ENCODE data around the gene ATP1A1.

ATP1A1 gene

DNA sequence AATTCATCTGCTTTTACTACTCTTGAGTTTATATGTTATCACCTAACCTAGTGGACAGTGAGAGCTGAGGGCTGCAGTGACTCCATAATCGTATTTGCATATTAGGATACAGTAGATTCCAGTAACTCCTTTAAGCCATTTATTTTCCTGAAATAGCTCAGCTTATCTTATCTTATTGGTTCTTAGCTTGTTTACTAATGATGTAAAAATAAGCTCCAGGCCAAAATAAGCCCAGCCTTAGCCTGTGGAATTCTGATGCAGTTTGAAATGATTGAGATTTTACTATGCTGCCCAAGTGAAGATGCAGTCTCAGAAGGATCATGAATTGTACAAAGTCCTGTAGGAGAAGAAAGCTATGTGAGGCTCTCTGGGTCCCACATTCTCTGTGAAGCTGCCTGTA is 18.1 kb downstream of the ATP1A1 start:
- DNase-seq (ENCODE audit: low spot score) = no peak

- no peak for DNase-seq (ENCODE audit: low spot score)
Measured at GRCh38 chr1:116392717-116393404, 19.8 kb downstream of the ATP1A1 start.

DNA sequence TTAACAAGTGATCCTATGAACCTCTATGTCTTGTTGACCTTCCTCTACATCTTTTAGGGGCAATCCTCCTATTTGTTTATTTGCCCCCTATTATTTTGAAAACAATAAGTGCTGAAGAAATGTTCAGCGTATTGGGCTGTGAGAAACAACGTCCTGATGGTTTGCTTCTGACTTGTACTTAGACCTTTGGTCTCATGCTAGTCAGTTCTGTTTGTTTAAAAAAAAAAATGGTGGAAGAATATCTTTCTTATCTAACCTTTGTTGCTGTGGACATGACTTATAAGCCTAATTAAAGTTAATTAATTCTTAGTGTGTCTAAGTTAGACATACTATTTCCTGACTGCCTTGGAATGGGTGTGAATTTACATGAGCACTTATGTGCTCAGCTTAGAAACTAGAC is 20.7 kb downstream of the ATP1A1 start:
- no peak for DNase-seq (ENCODE audit: low spot score)

GRCh38 chr1:116394270-116394669 is 21.2 kb downstream of the ATP1A1 start:
- no peak for DNase-seq (ENCODE audit: low spot score)

GRCh38 chr1:116396769-116397168 is 23.7 kb downstream of the ATP1A1 start:
- no peak for DNase-seq (ENCODE audit: low spot score)

GRCh38 chr1:116397728-116398127 is 24.7 kb downstream of the ATP1A1 start:
- no peak for DNase-seq (ENCODE audit: low spot score)

GRCh38 chr1:116400780-116401179 is 27.7 kb downstream of the ATP1A1 start:
- DNase-seq (ENCODE audit: low spot score) = no peak

DNA sequence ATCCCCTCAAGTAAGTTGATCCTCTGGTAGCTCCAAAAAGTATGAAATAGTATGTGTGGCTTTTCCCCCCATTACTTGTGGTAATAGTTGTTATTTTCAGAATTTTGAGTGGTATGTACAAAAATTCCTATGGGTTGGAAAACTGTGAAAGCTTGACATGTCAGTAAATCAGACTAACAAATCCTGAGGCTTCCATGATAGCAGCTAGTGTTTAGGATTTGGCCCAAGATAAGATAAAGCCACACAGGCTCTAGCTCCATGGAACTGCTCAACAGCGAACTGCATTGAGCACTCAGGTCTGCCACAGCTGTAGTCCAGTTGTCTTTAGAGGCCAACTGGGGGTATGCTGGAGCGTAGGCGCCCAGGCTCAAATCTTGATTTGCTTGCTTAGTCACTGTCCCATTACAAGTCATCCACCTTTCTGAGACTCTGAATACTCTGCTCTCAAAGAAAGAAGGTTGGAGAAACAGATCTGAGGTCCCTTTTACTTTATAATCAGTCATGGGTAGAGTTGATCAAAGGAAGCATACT is 28.7 kb downstream of the ATP1A1 start:
- no peak for DNase-seq (ENCODE audit: low spot score)

DNA sequence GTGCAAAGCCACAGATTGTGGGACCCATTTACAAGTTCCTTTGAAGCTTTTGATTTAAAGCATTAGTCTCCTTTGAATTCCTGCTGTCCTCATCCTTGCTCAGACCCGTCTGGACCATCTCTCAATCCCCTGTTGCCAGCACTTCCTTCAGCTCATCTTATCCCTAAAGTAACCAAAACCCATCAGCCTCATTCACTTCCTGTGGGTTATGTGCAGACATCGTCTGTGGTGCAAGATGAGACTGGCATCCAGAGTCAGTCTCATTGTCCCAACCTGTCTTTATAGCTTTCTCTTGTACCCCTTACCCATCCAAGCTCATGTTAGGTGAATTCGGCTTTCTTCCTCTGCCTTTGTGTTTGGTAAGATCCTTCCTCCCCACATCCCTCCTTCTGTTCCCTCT is 29.3 kb downstream of the ATP1A1 start:
- no peak for DNase-seq (ENCODE audit: low spot score)

DNA sequence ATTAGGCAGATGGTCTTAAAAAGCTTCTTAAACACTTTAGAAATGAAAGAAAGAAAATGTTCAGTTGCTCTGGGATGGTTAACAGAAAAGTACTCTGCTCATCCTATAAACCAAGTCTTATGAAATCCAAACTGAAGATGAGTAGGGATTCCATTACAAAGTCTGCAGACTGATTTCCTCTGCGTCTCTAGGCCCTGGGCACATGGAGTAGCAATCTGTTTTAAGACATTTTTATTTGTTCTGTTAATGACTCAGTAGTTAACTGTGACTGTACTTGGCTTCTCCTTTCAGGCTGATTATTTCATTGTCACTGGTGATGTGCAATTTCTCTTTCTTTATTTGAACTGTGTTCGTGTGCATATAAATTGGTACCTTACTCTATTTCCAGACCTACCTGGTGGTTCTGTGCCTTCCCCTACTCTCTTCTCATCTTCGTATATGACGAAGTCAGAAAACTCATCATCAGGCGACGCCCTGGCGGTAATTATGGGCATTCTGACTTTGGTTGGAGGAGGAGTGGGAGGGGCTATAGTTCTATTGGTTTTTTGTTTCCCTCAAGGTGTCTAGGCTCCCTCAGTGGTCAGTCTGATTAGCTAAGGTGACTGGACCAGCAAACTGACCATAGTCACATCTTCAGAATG is 30.6 kb downstream of the ATP1A1 start:
- DNase-seq (ENCODE audit: low spot score) = no peak

DNA sequence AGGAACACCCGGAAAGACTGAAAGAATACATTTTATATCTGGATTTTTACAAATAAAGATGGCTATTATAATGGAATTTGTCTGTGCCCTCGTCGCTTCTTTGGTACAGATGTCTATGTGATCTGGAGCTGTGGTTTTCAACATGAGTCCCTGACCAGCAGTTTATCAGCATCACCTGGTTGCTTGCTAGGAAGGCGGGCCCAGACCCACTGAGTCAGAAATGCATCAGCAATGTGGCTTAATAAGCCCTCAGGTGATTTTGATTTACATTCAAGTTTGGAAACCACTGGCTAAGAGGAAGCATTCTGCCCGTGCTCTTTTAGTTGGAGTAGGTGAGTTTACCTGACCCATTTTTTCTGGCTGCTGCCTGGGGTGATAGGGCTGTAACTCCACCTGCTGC is 31.7 kb downstream of the ATP1A1 start:
- DNase-seq (ENCODE audit: low spot score) = peak; percentile 36

- peak; percentile 52 for DNase-seq (ENCODE audit: low spot score)
Measured at GRCh38 chr1:116405241-116406135, 32.4 kb downstream of the ATP1A1 start.

DNA sequence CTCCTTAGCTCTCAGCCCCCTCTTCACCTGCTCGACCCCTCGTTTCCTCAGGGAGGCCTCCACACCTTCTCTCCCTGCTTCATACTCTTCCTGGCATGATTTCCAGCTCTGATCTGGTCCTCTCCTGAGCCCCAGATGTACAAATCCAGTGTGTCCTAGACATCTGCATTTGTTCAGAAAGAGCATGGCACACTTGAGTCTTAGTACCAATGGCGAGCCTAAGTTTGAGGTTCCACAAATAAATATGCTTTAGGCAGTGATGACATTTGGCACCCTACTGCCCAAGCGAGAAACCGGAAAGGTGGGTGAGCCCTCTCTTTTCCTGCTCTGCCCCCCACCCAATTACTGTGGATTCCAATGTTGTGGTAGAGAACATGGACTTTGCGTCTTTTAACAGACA is 34.0 kb downstream of the ATP1A1 start:
- no peak for DNase-seq (ENCODE audit: low spot score)

- DNase-seq (ENCODE audit: low spot score) = no peak
Measured at GRCh38 chr1:116408193-116408592, 35.1 kb downstream of the ATP1A1 start.

DNA sequence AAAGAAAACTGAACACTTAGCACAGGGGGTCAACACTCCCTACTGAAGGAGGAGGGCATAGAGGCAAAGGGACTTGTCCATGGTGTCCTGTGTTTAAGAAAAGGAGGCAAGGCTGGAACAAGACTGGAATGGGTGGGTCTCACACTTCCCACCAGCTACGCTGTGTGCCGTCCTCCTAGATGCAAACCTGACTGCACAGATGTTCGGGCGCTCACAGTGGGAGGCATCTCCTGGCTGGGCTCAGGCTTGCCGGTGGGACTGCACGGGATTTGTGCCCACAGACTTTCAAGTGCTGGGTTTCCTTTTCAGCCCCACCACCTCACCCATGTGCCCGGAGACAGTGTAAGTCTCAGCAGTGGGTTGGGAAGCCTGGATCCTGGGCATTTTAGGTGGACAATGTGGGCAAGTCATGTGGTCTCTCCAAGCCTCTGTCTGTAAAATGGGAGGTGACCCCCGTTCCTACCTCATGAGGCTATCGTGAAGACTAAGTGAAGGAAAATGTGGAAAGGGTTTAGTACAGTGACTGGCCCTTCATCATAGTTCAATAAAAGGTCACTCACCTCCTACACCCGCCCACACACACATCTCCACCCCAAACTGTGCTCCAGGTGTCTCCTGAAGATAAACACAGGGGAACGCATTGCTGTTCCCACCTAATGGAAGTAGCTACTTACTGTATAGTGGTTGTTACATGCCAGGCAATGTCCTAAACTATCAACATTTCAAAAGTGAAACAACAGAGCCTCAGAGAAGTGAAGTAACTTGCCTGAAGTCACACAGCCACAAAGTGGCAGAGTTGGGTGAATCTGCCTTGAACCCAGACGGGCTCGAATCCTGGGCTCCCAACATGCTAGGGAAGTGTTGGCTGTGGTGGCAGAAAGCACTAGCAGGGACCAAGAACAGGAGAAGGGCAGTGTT is 36.0 kb downstream of the ATP1A1 start:
- DNase-seq (ENCODE audit: low spot score) = no peak

- DNase-seq (ENCODE audit: low spot score) = no peak
Measured at GRCh38 chr1:116409751-116410191, 36.7 kb downstream of the ATP1A1 start.

DNA sequence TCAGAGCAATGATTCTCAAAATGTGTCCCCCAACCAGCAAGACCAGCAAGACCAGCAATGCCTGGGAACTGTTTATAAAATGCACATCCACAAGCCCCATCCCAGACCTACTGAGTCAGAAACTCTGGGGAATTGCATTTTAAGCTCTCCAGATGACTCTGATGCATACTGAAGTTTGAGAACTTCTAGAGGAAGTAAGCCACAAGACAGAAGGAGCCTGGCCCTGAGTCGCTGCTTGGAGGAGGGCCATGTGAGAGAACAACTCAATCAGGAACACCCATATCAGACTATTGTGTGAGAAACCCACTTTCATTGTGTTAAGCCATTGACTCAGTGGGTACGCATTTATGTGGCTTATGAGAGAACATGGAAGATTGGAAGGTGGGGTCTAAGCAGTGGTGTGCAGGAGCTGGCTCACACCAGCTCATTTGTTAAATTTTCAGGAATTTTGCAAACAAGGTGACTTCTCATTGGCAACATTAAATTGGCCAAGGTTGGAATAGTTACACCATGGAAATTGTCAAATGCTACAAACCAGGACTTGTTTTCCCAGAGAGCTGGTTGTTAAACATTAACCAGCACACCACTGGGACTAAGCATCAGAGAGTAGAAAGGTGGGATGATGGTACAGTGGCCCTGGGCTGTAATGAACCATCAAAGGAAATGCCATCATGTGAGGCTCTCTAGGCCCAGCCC is 38.9 kb downstream of the ATP1A1 start:
- DNase-seq (ENCODE audit: low spot score) = no peak

GRCh38 chr1:116412480-116412798 is 39.4 kb downstream of the ATP1A1 start:
- DNase-seq (ENCODE audit: low spot score) = no peak

GRCh38 chr1:116412898-116413297 is 39.9 kb downstream of the ATP1A1 start:
- DNase-seq (ENCODE audit: low spot score) = no peak

GRCh38 chr1:116413414-116413813 is 40.4 kb downstream of the ATP1A1 start:
- no peak for DNase-seq (ENCODE audit: low spot score)

- no peak for DNase-seq (ENCODE audit: low spot score)
Measured at GRCh38 chr1:116414364-116414763, 41.3 kb downstream of the ATP1A1 start.

Measured in cerebellar cortex (tissue), 1 donor.